ENCODE data around the gene ROR1. TPM values are rescaled to one million over a fixed set of nuclear protein-coding genes. Genes with fewer than 3 reads are reported as not detected.

Gene ROR1
- total RNA-seq, 1 donor from 2014 or later: 0.26 TPM

DNA sequence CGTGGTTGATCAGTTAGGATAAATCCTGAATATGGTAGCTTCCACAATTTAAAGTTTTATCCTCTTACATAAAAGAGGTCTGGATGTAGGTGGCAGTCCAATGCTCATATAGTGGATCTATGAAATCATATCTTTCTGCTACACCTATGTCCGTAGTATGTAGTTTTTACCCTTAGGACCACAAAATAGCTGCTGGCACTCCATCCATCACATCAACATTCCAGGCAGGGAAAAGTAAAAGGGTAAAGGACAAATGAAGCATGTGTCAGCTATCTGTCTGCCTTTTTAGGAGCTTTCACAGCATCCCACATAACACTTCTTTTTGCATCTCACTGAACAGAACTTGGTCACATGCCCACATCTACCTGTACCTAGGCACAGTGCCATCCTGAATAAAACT is 184.7 kb downstream of the ROR1 start:
- Histone ChIP-seq H3K36me3 (ENCODE audit: control insufficient read depth, insufficient read depth, low read length) (no peaks in the 10 kb centered on the region), H3K4me3 (ENCODE audit: low read depth, low read length) (no peak overlapping the region), H3K27me3 (ENCODE audit: control insufficient read depth, insufficient read depth, low read length) (no peaks in the 10 kb centered on the region)
- no peak for DNase-seq (ENCODE audit: low read depth)
- TF ChIP-seq, protein P1, sequence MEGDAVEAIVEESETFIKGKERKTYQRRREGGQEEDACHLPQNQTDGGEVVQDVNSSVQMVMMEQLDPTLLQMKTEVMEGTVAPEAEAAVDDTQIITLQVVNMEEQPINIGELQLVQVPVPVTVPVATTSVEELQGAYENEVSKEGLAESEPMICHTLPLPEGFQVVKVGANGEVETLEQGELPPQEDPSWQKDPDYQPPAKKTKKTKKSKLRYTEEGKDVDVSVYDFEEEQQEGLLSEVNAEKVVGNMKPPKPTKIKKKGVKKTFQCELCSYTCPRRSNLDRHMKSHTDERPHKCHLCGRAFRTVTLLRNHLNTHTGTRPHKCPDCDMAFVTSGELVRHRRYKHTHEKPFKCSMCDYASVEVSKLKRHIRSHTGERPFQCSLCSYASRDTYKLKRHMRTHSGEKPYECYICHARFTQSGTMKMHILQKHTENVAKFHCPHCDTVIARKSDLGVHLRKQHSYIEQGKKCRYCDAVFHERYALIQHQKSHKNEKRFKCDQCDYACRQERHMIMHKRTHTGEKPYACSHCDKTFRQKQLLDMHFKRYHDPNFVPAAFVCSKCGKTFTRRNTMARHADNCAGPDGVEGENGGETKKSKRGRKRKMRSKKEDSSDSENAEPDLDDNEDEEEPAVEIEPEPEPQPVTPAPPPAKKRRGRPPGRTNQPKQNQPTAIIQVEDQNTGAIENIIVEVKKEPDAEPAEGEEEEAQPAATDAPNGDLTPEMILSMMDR (IDR thresholded peaks at IDR 0.05; ENCODE audit: insufficient read depth, low read length, severe bottlenecking): no peak
- FAIRE-seq: no peak

DNA sequence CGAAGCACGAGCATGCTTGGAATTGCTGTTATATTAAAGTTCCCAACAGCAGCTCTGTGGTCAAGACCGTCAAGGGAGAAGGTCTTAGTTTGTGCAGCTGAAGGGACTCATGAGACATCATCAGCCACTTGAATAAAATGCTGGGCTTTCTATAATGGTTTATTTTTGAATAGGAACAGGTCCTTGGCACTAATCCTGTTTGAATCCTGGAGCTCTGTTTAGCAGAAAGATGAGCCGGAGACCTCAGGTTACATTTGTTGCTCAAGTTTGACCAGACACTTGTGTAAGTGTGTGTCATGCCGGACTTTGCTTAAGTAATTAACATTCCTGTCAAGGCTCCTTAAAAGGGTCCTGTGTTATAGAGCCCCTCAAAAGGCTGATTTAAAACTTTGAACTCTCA is 186.5 kb downstream of the ROR1 start:
- FAIRE-seq (no peak), DNase-seq (ENCODE audit: low read depth) (no peak)
- TF ChIP-seq, protein P1 (IDR thresholded peaks at IDR 0.05; ENCODE audit: insufficient read depth, low read length, severe bottlenecking): no peak
- Histone ChIP-seq H3K27me3 (ENCODE audit: control insufficient read depth, insufficient read depth, low read length) (no peaks in the 10 kb centered on the region), H3K4me3 (ENCODE audit: low read depth, low read length) (no peak overlapping the region), H3K36me3 (ENCODE audit: control insufficient read depth, insufficient read depth, low read length) (no peaks in the 10 kb centered on the region)

DNA sequence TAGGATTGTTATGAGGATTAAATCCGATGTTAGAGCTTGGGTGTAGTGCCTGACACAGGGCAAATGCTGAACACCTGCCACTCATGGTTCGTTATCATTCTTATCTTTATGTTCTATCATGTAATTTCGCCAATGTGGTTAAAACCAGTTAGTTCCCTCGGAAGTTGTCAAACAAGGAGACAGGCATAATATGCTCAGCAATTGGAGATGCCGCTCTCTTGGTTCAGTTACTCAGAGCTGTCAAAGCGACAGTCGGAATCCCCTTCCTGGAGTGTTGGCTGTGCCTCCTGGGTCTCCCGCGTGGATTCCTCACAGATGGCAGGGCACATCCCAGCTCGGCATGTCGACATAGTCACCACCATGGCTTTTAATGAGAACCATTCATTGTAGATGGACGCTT is 192.2 kb downstream of the ROR1 start:
- TF ChIP-seq, protein P1 (IDR thresholded peaks at IDR 0.05; ENCODE audit: insufficient read depth, low read length, severe bottlenecking): no peak
- DNase-seq (ENCODE audit: low read depth) (no peak), FAIRE-seq (peak; percentile 50)
- Histone ChIP-seq H3K36me3 (ENCODE audit: control insufficient read depth, insufficient read depth, low read length) (no peaks in the 10 kb centered on the region), H3K4me3 (ENCODE audit: low read depth, low read length) (no peak overlapping the region), H3K27me3 (ENCODE audit: control insufficient read depth, insufficient read depth, low read length) (no peaks in the 10 kb centered on the region)

DNA sequence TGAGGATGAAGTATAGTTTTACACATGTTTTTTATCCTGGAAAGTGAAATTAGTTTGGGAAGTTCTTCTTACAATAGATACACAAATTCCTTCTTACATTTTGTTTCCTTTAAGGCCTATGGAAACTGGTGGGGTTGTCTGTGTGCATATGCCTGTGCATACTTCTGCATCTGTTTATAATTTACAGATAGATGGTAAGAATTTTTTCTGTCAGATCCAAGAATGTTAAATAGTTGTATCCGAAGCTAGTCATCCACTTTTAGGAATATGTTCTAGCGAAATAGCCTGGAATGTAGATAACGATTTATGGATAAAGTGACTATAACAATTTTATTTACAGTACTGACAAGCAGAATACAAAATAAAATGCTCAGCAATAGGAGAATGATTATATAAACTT is 194.1 kb downstream of the ROR1 start:
- no peak overlapping the region for H3K4me3 ChIP-seq (ENCODE audit: low read depth, low read length)
- H3K36me3 ChIP-seq (ENCODE audit: control insufficient read depth, insufficient read depth, low read length): no peaks in the 10 kb centered on the region
- H3K27me3 ChIP-seq (ENCODE audit: control insufficient read depth, insufficient read depth, low read length): no peaks in the 10 kb centered on the region
- TF ChIP-seq, protein P1 (IDR thresholded peaks at IDR 0.05; ENCODE audit: insufficient read depth, low read length, severe bottlenecking): no peak
- DNase-seq (ENCODE audit: low read depth): no peak
- no peak for FAIRE-seq

DNA sequence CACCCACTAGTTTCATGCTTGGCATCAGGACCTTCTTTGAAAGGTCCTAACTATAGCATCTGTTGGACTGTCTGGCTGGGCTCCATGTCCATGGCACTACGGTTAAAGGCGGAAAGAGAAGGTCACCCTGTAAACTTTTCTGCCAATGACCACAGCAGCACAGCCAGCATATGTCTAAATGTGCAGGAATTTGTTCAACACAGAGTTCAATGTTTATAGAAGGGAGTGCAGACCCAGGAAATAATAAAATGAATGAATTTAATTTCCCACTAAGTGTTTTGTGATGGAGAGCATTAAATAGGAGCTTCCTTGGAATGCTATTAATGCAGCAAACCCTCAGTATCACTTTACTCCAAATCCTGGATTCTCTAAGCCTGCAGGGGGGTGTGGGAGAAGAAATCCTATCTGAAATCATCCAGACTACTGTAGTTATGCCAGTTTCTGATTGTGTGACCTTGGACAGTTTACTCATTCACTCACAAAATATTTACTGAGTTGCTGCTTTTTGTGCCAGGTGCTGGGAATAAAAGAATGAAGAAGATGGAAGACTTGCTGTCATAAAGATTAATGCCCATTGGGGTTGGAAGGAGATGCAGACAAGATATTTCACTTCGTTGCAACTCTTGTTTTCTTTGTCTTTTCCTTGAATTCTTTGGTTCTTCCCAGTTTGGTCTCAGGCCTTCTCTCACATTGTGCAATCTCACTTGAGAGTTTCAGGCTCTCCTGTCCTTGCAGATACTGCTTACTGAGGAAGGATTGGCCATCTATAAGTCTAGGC is 195.0 kb downstream of the ROR1 start:
- no peak overlapping the region for H3K4me3 ChIP-seq (ENCODE audit: low read depth, low read length)
- TF ChIP-seq, protein P1 (IDR thresholded peaks at IDR 0.05; ENCODE audit: insufficient read depth, low read length, severe bottlenecking): no peak
- FAIRE-seq (no peak), DNase-seq (ENCODE audit: low read depth) (no peak)
- no peaks in the 10 kb centered on the region for H3K27me3 ChIP-seq (ENCODE audit: control insufficient read depth, insufficient read depth, low read length)
- H3K36me3 ChIP-seq (ENCODE audit: control insufficient read depth, insufficient read depth, low read length): no peaks in the 10 kb centered on the region

DNA sequence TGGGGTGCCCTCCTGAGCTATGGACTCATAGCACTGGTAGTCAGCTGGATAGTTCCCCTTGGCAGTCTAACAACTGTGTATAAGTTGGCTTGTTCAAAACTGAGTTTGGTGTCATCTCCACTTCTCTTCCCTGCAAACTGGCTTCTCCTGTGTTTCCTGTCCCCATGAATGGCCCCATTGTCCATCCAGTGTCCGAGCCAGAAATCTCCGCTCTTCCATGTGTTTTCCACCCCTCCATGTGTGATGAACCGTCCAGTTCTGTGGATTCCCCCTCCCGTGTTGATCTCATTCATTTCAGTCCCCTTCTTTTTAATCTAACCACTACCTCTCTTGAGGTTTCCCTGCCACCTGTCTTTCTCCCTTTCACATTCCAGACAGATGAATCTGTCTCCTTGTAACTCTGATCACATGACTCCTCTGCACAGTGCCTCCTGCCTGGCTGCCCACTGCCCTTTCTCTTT is 195.7 kb downstream of the ROR1 start:
- Histone ChIP-seq H3K27me3 (ENCODE audit: control insufficient read depth, insufficient read depth, low read length) (no peaks in the 10 kb centered on the region), H3K36me3 (ENCODE audit: control insufficient read depth, insufficient read depth, low read length) (no peaks in the 10 kb centered on the region), H3K4me3 (ENCODE audit: low read depth, low read length) (no peak overlapping the region)
- DNase-seq (ENCODE audit: low read depth) (peak; percentile 57), FAIRE-seq (peak; percentile 83)
- TF ChIP-seq, protein P1 (IDR thresholded peaks at IDR 0.05; ENCODE audit: insufficient read depth, low read length, severe bottlenecking): no peak
